Thymus (tissue), 11 donors: ENCODE data around the gene ARHGAP10. TPM values are rescaled to one million over a fixed set of nuclear protein-coding genes. Genes with fewer than 3 reads are reported as not detected.

ENCODE experiments used
- DNase-seq, 9 donors: peaks; one replicate each; pipeline ENCODE4 v3.0.0-alpha.2; 2013; ENCODE audit warnings: low spot score in 9 of 9, low read depth in 6 of 9, missing footprints in 1 of 9
- H3K27ac ChIP-seq, 2 donors: one replicate each; pipeline ENCODE4 v1.5.1; 2013; ENCODE audit warnings: control low read depth in 1 of 2, low read depth in 1 of 2, low read length in 1 of 2, mild to moderate bottlenecking in 1 of 2, moderate library complexity in 1 of 2
- H3K27me3 ChIP-seq, 2 donors: one replicate each; pipeline ENCODE4 v1.5.1; 2013; ENCODE audit warnings: low read length in 1 of 2; ENCODE audit not compliant: control insufficient read depth in 2 of 2, insufficient read depth in 1 of 2
- H3K36me3 ChIP-seq, 2 donors: one replicate each; pipeline ENCODE4 v1.5.1; 2013; ENCODE audit warnings: low read length in 1 of 2, mild to moderate bottlenecking in 1 of 2, moderate library complexity in 1 of 2; ENCODE audit not compliant: control insufficient read depth in 2 of 2, insufficient read depth in 2 of 2
- H3K4me1 ChIP-seq, 2 donors: one replicate each; pipeline ENCODE4 v1.5.1; 2013; ENCODE audit warnings: low read length in 2 of 2; ENCODE audit not compliant: control insufficient read depth in 2 of 2, insufficient read depth in 2 of 2
- H3K4me3 ChIP-seq, 2 donors: one replicate each; pipeline ENCODE4 v1.5.1; 2013; ENCODE audit warnings: low read length in 2 of 2, control low read depth in 1 of 2, mild to moderate bottlenecking in 1 of 2
- H3K9me3 ChIP-seq, 2 donors: one replicate each; pipeline ENCODE4 v1.5.1; 2013; ENCODE audit warnings: low read length in 1 of 2, mild to moderate bottlenecking in 1 of 2; ENCODE audit not compliant: control insufficient read depth in 2 of 2, insufficient read depth in 1 of 2
- WGBS: extraction: QIAGEN DNeasy Blood & Tissue Kit; methylation state at CpG from one replicate; pipeline ENCODE4 v1.1.7; 2013; 5-methylcytosine and 5-hydroxymethylcytosine counted together
- polyA plus RNA-seq: library from polyadenylated mRNA; stranded (reverse); fragments of 200-250 nt; gene quantifications from one replicate; pipeline ENCODE4 v1.2.3, GENCODE V29; 2013
- total RNA-seq: library from RNA; stranded (reverse); fragments of 120-200 nt; gene quantifications from one replicate; pipeline ENCODE4 v1.2.4, GENCODE V29; 2013
- donor health status: healthy.

ARHGAP10 gene
- total and polyA plus RNA-seq, 2 donors, result 11.8 to 13.4 TPM

GRCh38 chr4:147739239-147739823, 7.4 kb downstream of the ARHGAP10 start:
- Histone ChIP-seq H3K4me3 (no peak overlapping the region), H3K9me3 (peaks cover 0 to 2% of the 10 kb centered on the region in 2 donors), H3K27me3 (no peaks in the 10 kb centered on the region), H3K36me3 (no peaks in the 10 kb centered on the region), H3K4me1 (no peaks in the 10 kb centered on the region), H3K27ac (no peak overlapping the region)
- DNase-seq, result no peak
- WGBS, result 97% methylated on average over 7 of the region's 7 CpGs

- Histone ChIP-seq H3K9me3 (peaks cover 0 to 2% of the 10 kb centered on the region in 2 donors), H3K4me3 (no peak overlapping the region), H3K27me3 (no peaks in the 10 kb centered on the region), H3K36me3 (no peaks in the 10 kb centered on the region), H3K27ac (no peak overlapping the region), H3K4me1 (no peaks in the 10 kb centered on the region)
- 85% methylated on average over 3 of the region's 3 CpGs for WGBS
- DNase-seq, result no peak
Measured at GRCh38 chr4:147740176-147740575, 8.3 kb downstream of the ARHGAP10 start.

GRCh38 chr4:147741190-147741788, 9.4 kb downstream of the ARHGAP10 start:
- H3K9me3 ChIP-seq, result peaks cover 0 to 2% of the 10 kb centered on the region in 2 donors
- no peak overlapping the region for H3K27ac ChIP-seq
- H3K4me1 ChIP-seq, result no peaks in the 10 kb centered on the region
- no peak overlapping the region for H3K4me3 ChIP-seq
- no peaks in the 10 kb centered on the region for H3K27me3 ChIP-seq
- 95% methylated on average over 1 of the region's 1 CpG for WGBS
- no peak for DNase-seq
- H3K36me3 ChIP-seq, result no peaks in the 10 kb centered on the region

- H3K27me3 ChIP-seq, result no peaks in the 10 kb centered on the region
- no peaks in the 10 kb centered on the region for H3K4me1 ChIP-seq
- H3K27ac ChIP-seq, result no peak overlapping the region
- no peak overlapping the region for H3K4me3 ChIP-seq
- H3K9me3 ChIP-seq, result peaks cover 0 to 2% of the 10 kb centered on the region in 2 donors
- no peaks in the 10 kb centered on the region for H3K36me3 ChIP-seq
- WGBS, result 98% methylated on average over 5 of the region's 5 CpGs
- no peak for DNase-seq
Measured at GRCh38 chr4:147747787-147748454, 16.0 kb downstream of the ARHGAP10 start.

- Histone ChIP-seq H3K27me3 (no peaks in the 10 kb centered on the region), H3K36me3 (no peaks in the 10 kb centered on the region), H3K27ac (no peak overlapping the region), H3K4me1 (no peaks in the 10 kb centered on the region), H3K9me3 (no peaks in the 10 kb centered on the region), H3K4me3 (no peak overlapping the region)
- no peak for DNase-seq
- WGBS, result 96% methylated on average over 3 of the region's 3 CpGs
Measured at GRCh38 chr4:147749811-147750321, 18.0 kb downstream of the ARHGAP10 start.

- WGBS, result 98% methylated on average over 4 of the region's 4 CpGs
- Histone ChIP-seq H3K4me1 (no peaks in the 10 kb centered on the region), H3K27ac (no peak overlapping the region), H3K4me3 (no peak overlapping the region), H3K9me3 (no peaks in the 10 kb centered on the region), H3K27me3 (no peaks in the 10 kb centered on the region), H3K36me3 (no peaks in the 10 kb centered on the region)
- no peak for DNase-seq
Measured at GRCh38 chr4:147753047-147753446, 21.2 kb downstream of the ARHGAP10 start.

GRCh38 chr4:147754037-147754445, 22.2 kb downstream of the ARHGAP10 start:
- no peak overlapping the region for H3K4me3 ChIP-seq
- WGBS, result 92% methylated on average over 3 of the region's 3 CpGs
- no peak overlapping the region for H3K27ac ChIP-seq
- H3K36me3 ChIP-seq, result no peaks in the 10 kb centered on the region
- no peaks in the 10 kb centered on the region for H3K4me1 ChIP-seq
- H3K27me3 ChIP-seq, result no peaks in the 10 kb centered on the region
- DNase-seq, result no peak
- no peaks in the 10 kb centered on the region for H3K9me3 ChIP-seq

GRCh38 chr4:147755561-147756295, 23.8 kb downstream of the ARHGAP10 start:
- no peak overlapping the region for H3K4me3 ChIP-seq
- DNase-seq, result no peak
- 99% methylated on average over 3 of the region's 3 CpGs for WGBS

GRCh38 chr4:147756417-147756816, 24.5 kb downstream of the ARHGAP10 start:
- Histone ChIP-seq H3K4me1 (no peaks in the 10 kb centered on the region), H3K27ac (no peak overlapping the region)

More at GRCh38 chr4:147755561-147756295, 23.8 kb downstream of the ARHGAP10 start:
- H3K9me3 ChIP-seq, result no peaks in the 10 kb centered on the region
- H3K4me1 ChIP-seq, result no peaks in the 10 kb centered on the region
- H3K27ac ChIP-seq, result no peak overlapping the region
- H3K27me3 ChIP-seq, result no peaks in the 10 kb centered on the region
- no peaks in the 10 kb centered on the region for H3K36me3 ChIP-seq

More at GRCh38 chr4:147756417-147756816, 24.5 kb downstream of the ARHGAP10 start:
- Histone ChIP-seq H3K4me3 (no peak overlapping the region), H3K9me3 (no peaks in the 10 kb centered on the region), H3K27me3 (no peaks in the 10 kb centered on the region), H3K36me3 (no peaks in the 10 kb centered on the region)
- no peak for DNase-seq
- WGBS, result 97% methylated on average over 1 of the region's 1 CpG
